ENCODE results near the gene ASPA.
"Not testable (repeated sequence)": the region's sequence is repeated elsewhere in the genome, so short reads cannot be mapped to it uniquely, and the experiment has no call there.

The ASPA gene

DNA sequence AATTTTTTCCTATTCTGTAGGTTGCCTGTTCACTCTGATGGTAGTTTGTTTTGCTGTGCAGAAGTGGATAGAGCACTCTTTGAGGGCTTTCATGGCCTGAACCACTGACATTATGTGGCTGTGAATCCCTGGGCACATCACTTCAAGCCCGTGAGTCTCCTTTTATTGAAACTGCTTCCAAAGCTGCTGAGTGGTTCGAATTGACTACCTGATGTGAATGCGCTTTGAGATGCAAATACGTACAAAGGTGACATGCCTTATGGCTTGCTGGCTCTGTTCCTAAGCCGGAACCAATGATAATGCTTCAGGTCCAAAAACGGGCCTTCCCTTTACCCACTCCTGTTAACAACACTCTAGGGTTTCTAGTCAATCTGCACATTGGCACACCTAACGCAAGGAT, 34.3 kb downstream of the ASPA start:
- DNase-seq = no peak

DNA sequence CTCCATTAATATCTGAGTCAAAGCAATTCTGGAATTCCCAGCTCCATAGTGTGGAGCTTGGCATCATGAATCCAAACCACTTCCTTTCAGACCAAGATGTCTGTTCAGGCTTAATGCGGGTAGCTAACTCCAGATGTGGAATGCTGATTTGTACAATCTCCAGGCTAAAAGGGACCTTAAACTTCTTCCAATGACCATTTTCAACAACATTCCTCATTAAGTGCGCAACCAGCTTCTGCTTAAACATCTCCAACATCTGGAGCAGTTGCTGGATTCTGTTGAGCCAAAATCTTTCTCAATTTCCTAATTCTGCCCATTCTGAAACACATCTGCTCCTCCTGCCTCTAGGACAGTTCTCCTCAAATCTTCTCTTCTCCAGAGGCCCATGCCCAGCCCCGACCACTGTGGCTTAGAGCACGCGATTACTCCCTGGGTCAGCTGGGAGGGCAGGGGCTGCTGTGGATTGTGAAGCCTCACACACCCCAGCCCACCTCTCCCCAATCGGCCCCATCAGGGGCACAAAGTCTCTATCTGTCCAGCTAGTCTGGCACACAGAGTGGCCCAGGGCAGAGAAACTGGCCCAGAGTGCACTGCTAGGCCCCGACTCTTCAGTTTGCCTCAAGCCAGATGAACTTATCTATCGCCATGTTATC, 36.2 kb downstream of the ASPA start:
- no peak for DNase-seq

DNA sequence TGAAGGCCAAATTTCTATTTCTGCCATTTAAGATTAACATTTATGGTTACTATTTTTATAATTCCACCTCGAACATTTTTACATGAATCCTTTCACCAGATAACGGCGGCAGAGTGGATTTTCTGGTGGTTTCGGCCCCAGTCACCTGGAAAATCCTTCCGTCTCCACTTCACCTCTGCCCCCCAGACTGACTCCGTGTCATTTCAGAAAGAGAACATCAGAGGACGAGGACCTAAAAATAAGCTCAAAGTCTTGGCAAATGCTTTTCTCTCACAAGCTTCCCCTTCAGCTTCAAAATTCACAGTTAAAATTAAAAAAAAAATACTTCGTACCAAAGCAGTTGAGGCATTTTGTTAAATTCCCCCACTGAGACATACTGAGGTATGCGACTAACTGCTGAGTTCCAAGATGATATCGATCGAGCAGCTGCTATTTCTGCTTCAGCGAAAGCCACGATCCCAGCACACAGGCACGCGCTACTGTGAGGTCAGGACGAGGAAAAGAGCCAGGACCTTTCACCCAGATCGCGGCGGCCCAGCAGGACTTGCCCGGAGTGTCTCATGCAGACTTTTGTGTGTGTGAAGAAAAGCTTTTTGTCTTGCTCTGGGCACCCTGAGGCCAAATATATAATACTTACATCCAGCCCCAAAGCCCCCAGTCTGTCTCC, 36.8 kb downstream of the ASPA start:
- peak; percentile 76 for DNase-seq

DNA sequence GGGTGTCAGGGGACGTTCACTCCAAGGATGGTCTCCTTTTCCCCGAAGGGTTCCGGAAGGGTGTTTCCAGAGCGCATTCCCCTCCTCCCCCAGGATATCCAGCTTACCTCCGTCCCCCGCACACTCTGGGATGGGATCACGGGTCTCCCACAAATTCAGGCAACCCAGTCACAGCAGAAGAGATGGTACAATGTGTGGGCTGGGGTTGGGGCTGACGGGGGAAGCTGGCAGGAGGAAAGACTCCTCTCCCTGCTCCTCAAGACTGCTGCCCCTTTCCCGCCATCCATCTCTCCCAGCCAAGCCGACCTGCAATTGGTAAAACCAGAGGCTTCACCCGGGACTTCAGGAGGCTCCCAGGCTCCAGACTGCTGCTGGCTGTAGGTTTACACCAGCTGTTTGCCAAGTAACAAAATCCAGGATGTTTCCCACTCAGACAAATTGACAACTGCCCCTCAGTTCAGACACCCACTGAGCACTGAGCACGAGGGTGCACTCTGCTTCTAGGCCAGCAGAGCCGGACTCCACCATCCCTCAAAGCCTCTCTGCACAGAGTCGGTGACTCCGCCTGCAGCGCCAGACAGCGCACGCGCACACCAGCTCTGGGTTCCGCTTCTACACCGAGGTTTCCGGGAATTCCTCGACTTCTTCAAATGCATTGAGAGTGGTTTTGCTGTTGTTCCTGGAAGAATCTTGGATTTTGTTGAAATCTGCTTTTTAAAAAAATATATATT, 37.7 kb downstream of the ASPA start:
- no peak for DNase-seq

DNA sequence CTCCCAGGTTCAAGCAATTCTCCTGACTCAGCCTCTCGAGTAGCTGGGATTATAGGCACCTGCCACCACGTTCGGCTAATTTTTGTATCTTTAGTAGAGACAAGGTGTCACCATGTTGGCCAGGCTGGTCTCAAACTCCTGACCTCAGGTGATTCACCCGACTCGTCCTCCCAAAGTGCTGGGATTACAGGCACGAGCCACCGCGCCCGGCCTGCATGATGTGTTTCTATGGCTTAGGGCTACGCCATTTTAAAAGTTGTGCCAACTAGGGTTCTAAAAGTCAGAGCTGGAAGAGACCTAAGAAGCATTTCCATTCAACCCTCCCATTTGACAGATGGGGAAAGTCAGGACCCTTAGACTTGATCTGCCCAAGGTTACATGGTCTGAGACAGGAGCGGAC, 38.4 kb downstream of the ASPA start:
- not testable (repeated sequence) for DNase-seq

DNA sequence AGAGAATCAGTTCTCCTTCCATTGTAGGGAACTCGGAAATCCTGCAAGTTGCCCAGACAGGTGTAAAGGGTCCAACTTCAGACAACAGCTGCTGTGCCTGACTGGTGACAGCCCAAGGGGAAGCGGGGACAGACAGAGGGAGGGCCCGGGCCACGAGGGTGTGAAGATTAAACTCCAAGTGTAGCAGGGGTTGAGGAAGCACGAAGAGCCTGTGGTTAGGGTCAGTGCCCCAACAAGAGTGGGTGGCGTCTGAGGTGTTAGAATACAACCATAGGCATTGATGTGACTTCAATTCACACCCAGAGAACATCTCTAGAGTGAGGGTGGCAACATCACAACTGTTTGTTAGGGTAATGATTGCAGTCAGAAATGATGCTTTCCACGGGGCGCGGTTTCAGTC, 39.1 kb downstream of the ASPA start:
- no peak for DNase-seq

DNA sequence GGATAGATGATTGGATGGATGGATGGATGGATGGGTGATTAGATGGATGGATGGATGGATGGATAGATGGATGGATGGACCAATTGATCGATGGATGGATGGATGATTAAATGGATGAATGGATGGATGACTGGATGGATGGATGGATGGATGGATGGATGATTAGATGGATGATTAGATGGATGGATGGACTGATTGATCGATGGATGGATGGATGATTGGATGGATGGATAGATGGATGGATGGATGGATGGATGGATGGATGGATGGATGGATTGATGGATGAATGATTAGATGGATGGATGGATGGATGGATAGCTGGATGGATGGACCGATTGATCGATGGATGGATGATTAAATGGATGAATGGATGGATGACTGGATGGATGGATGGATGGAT, 43.7 kb downstream of the ASPA start:
- DNase-seq = not testable (repeated sequence)

DNA sequence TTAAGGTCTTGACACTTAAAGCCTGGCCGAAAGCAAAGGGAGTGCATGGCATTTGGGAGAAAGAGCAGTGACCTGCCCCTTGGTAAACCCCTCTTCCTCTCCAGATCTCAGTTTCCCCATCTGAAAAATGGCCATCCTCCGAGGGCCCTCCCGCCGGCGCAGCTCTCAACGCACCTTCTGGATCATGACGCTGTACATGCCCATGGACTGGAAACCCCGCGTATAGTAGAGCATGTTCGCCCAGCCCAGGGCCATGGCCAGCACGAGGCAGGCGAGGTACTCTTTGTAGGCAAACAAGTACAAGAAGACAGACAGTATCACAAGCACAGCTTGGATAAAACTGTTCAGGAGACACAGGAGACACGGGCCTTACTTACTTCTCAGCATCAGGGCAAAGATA, 48.2 kb downstream of the ASPA start:
- DNase-seq = no peak

DNA sequence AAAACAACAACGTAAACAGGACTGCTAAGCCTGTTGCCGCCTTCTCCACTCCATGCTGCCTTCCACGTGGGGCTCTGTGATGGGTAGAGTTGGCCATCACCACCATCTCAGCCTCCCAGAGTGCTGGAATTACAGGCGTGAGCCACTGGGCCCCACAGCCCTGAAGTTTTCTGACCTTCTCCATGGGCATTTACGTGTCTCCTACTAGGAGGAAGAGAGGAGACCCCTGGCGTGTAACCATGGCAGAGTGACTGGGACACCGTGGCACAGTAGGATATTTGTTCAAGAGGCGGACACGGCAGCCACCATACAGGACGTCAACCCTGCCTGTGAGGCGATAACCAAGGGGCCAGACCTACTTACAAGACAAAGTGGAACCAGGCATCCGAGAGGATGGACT, 50.7 kb downstream of the ASPA start:
- DNase-seq = no peak

DNA sequence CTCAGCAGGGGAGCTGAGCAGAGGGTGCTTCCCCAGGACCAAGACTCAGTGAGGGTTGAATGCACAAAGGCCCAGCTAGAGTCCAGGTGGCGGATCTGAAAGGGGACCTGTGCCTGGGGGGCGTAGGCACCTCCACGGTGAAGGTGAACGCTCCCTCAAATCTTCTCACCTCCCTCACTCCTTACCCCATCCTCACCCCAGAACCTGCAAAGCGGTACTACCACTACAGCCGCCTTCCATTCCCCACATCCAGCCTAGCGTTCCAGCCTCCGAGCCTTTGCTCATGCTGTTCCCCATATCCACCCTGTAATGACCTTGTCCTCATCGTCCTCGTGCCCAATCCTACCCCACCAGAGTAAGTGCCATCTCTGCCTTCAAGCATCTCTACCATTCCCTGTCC, 51.2 kb downstream of the ASPA start:
- no peak for DNase-seq

DNA sequence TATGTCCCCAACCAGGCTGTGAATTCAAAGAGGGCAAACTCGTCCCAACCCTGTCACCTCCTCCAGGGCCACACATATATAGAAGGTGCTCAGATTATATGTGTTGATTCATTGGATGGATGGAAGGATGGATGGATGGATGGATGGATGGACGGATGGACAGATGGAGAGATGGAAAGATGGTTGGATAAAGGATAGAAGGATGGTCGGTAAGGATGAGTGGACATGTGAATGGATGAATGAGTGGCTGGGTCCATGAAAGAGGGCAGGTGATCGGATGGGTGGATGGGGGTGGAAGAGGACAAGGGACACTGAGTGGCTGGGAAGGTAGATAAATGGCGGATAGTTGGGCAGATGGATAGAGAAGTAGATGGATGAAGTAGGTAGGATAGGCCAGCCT, 51.7 kb downstream of the ASPA start:
- DNase-seq = no peak

DNA sequence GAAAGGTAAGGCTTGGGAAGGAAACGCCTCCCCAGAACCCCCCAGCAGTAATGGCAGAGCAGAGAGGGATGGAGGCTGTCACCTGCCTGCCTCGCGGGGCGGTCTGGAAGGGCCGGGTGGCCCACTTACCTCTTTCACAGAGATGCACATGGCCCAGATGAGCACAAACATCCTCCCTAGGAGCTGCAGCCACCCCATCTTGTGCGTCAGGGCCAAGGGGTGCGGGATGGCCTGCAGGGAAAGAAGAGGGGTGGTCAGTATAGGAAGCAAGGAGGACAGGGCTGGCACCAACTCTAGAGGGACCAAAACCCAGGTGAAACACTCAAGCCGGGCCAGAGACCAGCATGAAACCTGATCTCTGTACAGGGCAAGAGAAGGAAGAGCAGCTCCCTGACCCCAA, 52.1 kb downstream of the ASPA start:
- DNase-seq = no peak

DNA sequence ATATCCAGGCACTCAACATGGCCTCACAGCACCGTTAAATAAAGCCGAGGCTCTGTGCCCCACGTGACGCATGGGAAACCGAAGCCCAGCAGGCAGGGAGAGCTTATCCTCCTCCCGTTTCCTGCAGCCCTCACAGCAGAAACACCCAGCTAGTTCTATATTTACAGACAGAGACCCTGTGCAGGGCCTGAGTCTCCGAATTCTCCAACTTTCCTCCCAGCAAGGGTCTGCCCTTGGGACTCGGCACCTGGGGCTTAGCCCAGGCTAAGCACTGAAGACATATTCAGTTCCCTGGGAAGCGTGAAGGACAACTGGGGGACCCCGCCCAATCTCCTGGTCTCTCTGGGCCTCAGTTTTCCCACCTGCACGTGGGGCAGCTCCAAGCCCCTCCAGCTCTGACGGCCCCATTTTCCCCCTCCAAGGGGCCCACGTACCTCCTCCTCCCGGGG, 52.6 kb downstream of the ASPA start:
- no peak for DNase-seq

DNA sequence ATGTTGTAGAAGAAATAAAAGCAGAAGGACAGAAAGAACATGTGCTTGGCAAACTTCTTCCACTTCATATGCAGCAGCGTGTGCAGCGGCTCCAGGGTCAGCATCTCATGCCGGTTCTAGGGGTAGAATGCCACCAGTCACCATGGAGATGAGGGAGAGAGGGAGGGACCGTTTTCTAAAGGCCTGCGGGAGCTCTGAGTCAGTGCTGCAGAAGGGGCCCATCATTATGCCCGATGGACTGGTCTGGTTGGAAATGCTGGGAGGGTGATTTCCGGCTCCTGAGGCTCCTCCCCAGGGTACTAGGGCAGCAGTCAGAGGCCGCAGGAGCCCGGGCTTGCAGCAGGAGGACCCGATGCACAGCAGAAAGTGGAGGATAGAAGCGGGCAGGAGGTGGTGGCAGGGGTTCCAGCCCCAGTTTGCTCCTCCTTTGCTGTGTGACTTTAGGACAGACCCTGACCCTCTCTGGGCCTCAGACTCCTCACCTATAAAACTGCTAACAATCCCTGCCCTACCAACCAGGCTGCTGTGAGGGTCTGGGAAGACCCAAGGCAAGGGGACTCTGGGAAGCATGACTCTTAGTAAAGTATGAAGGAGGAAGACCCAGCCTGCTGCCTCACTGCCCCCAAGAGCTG, 53.2 kb downstream of the ASPA start:
- peak; percentile 42 for DNase-seq

DNA sequence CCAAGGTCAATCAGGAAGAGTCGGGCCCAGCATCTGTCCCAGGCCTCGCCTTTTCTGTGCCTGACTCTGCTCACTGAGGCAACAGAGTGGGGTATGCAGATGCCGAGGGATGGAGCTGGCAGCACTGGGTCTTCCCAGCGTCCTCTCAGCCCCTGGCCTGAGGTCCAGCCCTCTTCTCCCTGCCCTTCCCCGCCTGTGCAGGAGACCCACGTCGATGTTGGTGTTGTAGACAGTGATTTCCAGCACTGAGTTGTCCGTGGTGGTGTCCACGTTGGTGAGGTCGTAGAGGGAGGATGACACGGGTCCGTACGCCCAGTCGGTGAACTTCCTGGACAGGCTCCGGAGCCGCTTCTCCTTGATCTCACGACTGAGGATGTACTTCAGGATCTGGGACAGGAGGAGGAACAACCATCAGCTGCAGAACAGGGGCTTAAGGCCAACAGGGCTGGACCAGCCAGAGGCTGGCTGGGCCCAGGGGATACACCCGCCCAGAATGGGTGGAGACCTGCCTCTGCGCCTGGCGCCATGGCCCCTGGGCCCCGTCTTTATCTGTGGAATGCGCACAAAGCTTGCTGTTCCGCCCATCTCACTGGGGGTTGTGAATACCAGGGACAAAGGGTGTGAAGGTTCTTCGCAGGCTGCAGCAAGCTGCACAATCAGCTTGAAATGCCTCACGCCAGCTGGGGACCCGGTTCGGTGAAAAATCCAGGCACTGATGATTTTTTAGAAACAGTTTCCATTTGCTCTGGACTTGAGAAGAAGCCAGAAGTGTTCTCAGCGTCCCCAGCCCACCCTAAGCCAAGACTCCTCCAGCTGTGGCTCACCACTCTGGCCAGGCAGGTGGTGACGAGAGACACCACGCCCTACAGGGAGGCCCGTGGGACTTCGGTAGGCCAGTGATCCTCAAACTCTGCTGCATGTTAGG, 54.3 kb downstream of the ASPA start:
- peak; percentile 65 for DNase-seq

DNA sequence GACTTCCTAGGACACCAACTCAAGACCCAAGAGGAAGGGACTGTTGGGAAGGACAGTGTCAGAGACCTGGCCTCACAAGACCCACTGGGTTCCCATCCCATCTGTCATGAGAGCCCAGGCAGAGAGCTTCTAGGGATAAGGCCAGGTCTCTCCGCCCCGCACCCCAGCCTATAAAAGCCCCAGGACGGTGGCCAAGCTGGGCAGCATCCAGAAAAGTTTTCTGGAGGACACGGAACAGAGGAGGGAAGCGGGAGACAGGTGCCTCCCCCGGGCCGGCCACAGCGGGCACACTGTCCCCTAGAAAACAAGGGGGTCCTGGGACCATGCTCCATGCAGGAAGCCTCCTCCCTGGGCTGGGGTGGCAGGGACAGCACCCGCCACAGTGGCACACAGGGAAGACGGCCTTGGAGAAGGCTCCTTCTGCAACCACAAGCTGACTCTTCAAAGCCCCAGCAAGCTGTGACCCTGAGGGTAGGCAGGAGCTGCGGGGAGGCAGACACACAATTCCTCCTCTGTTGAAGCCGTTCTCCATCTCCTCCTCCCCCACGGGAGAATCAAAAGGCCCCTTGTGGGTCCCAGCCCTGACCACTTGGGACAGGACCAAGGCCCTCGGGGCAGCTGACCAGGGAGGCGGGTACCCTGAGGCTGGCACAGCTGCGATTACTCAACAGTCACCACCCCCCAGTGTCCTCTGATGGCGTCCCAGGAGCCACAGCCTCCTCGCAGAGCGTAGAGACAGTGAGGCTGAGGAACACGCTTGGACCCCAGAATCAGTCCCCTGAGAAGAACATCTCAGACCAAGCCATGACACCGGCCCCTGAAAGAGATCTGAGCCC, 55.7 kb downstream of the ASPA start:
- DNase-seq = no peak

DNA sequence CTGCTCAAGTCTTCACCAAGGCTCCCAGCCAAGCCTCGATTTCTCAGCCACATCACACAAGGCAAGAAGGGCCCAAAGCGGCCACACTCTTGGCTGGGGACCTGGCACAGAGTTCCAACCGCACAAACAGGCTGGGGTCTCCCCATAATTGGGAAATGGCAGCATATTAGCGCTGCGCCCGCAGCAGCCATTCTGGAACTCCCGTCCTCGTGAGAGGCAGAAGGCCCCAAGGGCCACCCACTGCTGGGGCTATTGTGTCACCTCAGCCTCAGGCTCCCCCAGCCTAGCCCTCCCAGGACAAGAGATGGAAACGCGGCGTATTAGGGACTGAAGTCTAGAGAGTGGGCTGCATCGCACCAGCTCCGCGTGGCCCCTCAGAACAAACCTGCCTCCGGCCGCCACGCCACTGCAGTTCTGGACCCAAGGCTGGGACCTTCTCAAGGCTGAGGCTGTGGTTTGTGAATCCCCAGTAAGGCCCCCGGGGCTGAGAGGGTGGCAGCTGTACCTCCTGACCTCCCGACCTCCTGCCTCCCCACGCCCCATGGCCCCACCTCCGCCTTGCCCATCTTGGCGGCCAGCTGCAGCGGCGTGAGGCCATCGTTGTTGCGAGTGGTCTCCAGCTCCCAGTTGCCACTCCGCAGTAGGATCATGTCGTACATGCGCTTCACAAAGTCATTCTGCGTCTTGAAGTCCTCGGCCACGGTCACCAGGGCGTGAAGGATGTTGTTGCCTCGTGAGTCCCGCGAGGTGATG, 56.5 kb downstream of the ASPA start:
- no peak for DNase-seq

DNA sequence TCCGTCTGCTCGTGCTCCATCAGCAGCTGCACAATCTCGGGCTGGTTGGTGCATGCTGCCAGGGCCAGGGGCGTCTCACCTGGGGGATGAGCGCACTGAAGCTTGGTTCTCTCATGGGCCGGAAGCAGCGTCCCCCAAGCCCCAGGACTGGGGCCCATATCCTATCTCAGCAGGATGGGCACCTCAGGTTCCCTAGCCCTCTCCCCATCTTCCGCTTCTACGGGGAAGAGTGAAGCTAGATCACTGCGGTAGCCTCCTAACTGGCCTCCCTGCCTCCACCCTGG, 57.0 kb downstream of the ASPA start:
- no peak for DNase-seq

DNA sequence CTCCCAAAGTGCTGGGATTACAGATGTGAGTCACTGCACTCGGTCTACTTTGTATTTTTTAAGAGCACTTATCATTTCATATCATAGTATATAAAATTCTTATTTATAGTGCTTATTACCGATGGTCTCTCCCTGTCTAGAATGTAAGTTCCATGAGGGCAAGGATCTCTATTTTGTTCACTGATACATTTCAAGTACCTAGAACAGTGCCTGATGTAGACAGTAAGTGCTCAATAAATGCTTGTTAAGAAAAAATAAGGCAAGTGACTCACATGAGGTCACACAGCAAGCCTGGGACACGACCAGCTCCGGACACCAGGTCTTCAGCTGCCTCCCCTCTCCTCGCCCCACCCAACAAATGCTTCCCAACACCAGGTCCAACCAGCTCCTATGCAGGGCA, 58.0 kb downstream of the ASPA start:
- DNase-seq = no peak

DNA sequence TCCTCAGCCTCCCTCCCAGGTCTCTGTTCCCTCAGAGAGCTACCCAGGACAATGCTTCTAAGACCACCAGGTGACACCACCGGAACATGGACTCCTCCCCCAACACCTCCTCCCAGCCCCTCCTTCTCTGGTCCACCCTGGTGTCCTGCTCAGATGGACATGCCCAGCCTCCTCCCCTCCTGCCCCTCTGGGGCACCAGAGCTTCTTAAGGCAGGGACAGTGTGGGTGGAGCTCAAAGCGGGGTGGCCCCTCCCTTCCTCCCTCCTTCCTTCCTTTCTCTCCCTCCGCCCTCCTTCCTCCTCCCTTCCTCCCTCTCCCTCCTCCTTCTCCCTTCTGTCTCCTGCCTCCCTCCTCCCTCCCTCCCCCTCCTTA, 59.1 kb downstream of the ASPA start:
- peak; percentile 68 for DNase-seq

All from eye (tissue), 1 donor.